Stimulated activated naive CD8-positive, alpha-beta T cell treated with anti-CD3 and anti-CD28 coated beads, Interleukin-15, amount 100 ng/mL, for 72 hours (primary cell): ENCODE results near the gene INAFM2.

Experiments used
- ATAC-seq: fragments of 150-1000 bp; cut with Tn5 transposase; 2 replicates; pipeline ENCODE4 v1.10.0; 2021; ENCODE audit warnings: mild to moderate bottlenecking, moderate library complexity
- DNase-seq, 2 donors: peaks; one replicate each; pipeline ENCODE4 v3.0.0; 2021 to 2022
- H3K27ac Mint-ChIP-seq, 2 donors: one replicate each; pipeline ENCODE4 v1.8.0; 2022; ENCODE audit warnings: mild to moderate bottlenecking in 2 of 2, mixed read lengths in 2 of 2, moderate library complexity in 2 of 2
- H3K27me3 Mint-ChIP-seq: one replicate; pipeline ENCODE4 v1.8.0; 2022; ENCODE audit warnings: mixed read lengths
- H3K4me1 Mint-ChIP-seq: one replicate; pipeline ENCODE4 v1.8.0; 2022; ENCODE audit warnings: mild to moderate bottlenecking, mixed read lengths
- H3K4me3 Mint-ChIP-seq, 2 donors: one replicate each; pipeline ENCODE4 v1.8.0; 2022; ENCODE audit warnings: mild to moderate bottlenecking in 2 of 2, mixed read lengths in 2 of 2, moderate library complexity in 1 of 2
- H3K9me3 Mint-ChIP-seq, 2 donors: one replicate each; pipeline ENCODE4 v1.8.0; 2022; ENCODE audit warnings: mixed read lengths in 2 of 2

The INAFM2 gene

DNA sequence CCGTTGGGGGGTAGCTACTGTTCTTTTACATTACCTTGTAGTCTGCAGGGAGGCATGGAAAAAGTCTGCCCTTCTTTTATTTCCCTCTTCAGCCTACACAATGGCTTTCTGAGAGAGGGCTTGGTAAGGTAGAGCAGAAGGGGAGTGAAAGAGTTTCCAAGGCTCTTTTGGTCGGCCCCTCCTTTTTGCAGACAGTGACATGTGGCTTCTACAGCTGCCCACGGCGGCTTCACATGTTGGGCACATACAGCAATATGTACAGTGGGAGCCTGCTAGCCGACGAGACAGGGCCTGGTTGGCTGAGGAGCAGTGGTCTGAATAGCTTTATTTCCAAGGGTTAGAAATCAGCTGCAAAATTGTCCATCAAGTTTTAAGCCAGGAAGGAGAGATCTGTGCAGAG lies 4.0 kb downstream of the INAFM2 start:
- Mint-ChIP-seq H3K27ac (no peak overlapping the region), H3K27me3 (no peaks in the 10 kb centered on the region), H3K4me3 (no peak overlapping the region), H3K4me1 (peaks cover 27% of the 10 kb centered on the region), H3K9me3 (no peaks in the 10 kb centered on the region)
- no peak for DNase-seq
- no peak for ATAC-seq

GRCh38 chr15:40328176-40328575 lies 4.7 kb downstream of the INAFM2 start:
- H3K4me1 Mint-ChIP-seq: peaks cover 20% of the 10 kb centered on the region
- DNase-seq (no peak), ATAC-seq (no peak)
- no peak overlapping the region for H3K27ac Mint-ChIP-seq
- H3K4me3 Mint-ChIP-seq: no peak overlapping the region
- no peaks in the 10 kb centered on the region for H3K27me3 Mint-ChIP-seq
- H3K9me3 Mint-ChIP-seq: no peaks in the 10 kb centered on the region

DNA sequence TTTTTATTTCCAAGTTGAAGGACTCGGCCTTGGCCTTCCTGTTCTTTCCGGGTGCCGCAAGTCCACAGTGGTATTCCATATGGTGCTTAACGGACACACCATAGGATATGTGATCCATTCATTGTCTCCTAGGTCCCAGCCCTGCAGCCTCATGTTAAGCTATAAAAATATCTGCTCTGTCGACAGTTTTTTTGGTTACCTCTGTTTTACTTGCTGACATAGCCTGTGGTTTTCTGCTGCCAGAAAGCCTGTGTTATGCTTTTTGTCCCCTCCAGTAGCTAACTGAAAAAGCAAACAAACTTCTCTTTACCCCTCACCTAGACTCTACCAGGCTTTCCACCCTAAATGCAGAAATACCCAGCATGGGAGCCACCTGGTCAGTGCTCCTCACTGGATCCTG lies 5.3 kb downstream of the INAFM2 start:
- no peak overlapping the region for H3K4me3 Mint-ChIP-seq
- no peaks in the 10 kb centered on the region for H3K27me3 Mint-ChIP-seq
- no peak overlapping the region for H3K27ac Mint-ChIP-seq
- no peak for ATAC-seq
- H3K4me1 Mint-ChIP-seq: peaks cover 22% of the 10 kb centered on the region
- H3K9me3 Mint-ChIP-seq: no peaks in the 10 kb centered on the region
- DNase-seq: no peak

- no peak for ATAC-seq
- Mint-ChIP-seq H3K4me3 (no peak overlapping the region), H3K9me3 (no peaks in the 10 kb centered on the region), H3K27me3 (no peaks in the 10 kb centered on the region), H3K4me1 (peaks cover 30% of the 10 kb centered on the region), H3K27ac (no peak overlapping the region)
- DNase-seq: no peak
Observed at GRCh38 chr15:40329804-40330203, 6.3 kb downstream of the INAFM2 start.

GRCh38 chr15:40330368-40330836 lies 6.9 kb downstream of the INAFM2 start:
- ATAC-seq: no peak

DNA sequence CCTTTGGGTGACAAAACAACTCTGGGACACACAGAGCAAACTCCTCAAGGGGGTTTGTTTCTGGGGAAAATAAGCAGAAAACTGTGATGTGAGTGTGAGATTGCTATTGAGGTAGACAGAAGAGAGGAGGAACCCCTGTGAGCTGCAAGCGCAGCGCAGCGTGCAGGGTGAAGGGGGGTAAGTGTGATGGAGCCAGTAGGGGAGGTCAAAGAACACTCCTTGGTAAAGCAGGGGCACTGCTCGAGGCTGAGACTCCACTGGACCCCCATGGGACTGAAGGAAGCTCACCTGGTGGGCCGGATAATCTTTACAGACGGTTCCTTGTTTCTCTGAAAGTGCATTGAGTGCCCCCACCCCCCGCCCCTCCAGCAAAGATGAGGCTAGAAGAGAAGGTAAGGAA lies 7.5 kb downstream of the INAFM2 start:
- DNase-seq (no peak), ATAC-seq (no peak)
- Mint-ChIP-seq H3K27me3 (no peaks in the 10 kb centered on the region), H3K27ac (no peak overlapping the region), H3K9me3 (no peaks in the 10 kb centered on the region), H3K4me1 (peaks cover 28% of the 10 kb centered on the region), H3K4me3 (no peak overlapping the region)

More at GRCh38 chr15:40330368-40330836, 6.9 kb downstream of the INAFM2 start:
- peaks cover 30% of the 10 kb centered on the region for H3K4me1 Mint-ChIP-seq
- no peaks in the 10 kb centered on the region for H3K27me3 Mint-ChIP-seq
- DNase-seq: no peak
- H3K27ac Mint-ChIP-seq: no peak overlapping the region
- H3K9me3 Mint-ChIP-seq: no peaks in the 10 kb centered on the region
- H3K4me3 Mint-ChIP-seq: no peak overlapping the region

GRCh38 chr15:40331637-40332036 lies 8.1 kb downstream of the INAFM2 start:
- Mint-ChIP-seq H3K27me3 (no peaks in the 10 kb centered on the region), H3K4me3 (no peak overlapping the region)

DNA sequence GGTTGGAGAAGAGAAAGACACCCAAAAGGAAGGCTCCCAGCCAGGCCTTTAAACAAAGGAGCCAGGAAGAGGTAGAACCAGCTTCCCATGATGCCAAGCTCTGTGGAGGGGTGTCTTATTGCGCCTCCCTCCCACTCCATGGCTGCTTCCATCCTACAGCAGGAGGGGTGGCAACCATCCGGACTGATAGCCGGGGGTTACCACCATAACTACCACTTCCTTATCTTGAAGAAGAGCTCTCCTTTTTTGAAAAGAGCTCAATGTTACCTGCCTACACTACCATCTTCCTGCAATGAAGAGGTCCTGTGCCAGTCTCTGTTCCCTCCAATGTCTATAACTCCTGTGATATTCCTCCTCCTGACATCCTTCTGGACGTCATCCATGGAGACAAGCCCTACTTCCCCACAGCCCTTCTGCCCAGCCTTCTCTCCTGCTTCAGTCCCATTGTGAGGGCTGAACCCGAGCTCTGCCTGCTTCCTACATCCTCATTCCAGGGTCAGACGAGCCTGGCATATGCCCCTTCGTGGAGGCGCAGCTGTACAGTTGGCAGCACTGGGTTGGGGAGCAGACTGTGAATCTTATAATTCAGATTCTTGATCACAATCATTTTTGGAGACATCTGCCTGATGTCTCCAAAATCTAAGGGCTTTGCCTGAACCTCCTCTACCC lies 8.8 kb downstream of the INAFM2 start:
- Mint-ChIP-seq H3K4me3 (no peak overlapping the region), H3K4me1 (peaks cover 34% of the 10 kb centered on the region), H3K27ac (no peak overlapping the region), H3K27me3 (no peaks in the 10 kb centered on the region), H3K9me3 (no peaks in the 10 kb centered on the region)
- ATAC-seq (no peak), DNase-seq (no peak)

More at GRCh38 chr15:40331637-40332036, 8.1 kb downstream of the INAFM2 start:
- DNase-seq (no peak), ATAC-seq (no peak)
- Mint-ChIP-seq H3K4me1 (peaks cover 28% of the 10 kb centered on the region), H3K27ac (no peak overlapping the region), H3K9me3 (no peaks in the 10 kb centered on the region)

DNA sequence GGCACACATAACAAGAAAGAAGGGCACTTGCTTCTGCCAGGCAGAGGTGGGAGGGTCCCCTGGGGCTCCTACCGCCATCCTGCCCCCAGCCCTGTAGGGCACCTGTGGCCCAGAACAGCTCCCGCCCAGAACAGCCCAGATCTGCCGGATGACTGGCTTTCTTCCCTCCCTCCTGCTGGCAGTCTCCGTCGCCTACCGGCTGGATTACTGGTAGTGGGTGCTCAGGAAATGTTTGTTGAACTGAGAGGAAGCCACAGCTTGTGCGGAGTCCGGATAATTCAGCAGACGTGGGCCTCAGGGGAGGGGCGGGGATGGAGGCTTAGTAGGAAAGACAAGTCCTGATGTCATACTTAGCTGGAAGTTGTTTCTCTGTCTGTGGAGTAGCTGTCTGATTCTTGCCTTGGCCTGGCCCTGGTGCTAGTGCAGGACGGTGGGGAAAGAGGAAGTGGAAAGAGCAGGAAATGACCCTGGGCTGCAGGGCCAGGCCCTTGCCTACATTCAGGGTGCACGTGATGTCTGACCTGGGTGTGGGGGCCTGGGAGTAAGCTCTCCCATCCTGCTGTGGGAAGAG lies 10.5 kb downstream of the INAFM2 start:
- Mint-ChIP-seq H3K4me3 (peak overlapping the region; percentile 49 to 52), H3K27me3 (no peaks in the 10 kb centered on the region), H3K27ac (peak overlapping the region; percentile 38 to 55), H3K9me3 (no peaks in the 10 kb centered on the region), H3K4me1 (peaks cover 35% of the 10 kb centered on the region)
- no peak for DNase-seq
- ATAC-seq: peak; percentile 14

GRCh38 chr15:40334541-40334940 lies 11.0 kb downstream of the INAFM2 start:
- no peaks in the 10 kb centered on the region for H3K27me3 Mint-ChIP-seq
- peaks cover 35% of the 10 kb centered on the region for H3K4me1 Mint-ChIP-seq
- DNase-seq (no peak), ATAC-seq (no peak)
- H3K4me3 Mint-ChIP-seq: peak overlapping the region; percentile 35 to 49
- H3K27ac Mint-ChIP-seq: peak overlapping the region in 1 of 2 donors; percentile 38
- no peaks in the 10 kb centered on the region for H3K9me3 Mint-ChIP-seq

DNA sequence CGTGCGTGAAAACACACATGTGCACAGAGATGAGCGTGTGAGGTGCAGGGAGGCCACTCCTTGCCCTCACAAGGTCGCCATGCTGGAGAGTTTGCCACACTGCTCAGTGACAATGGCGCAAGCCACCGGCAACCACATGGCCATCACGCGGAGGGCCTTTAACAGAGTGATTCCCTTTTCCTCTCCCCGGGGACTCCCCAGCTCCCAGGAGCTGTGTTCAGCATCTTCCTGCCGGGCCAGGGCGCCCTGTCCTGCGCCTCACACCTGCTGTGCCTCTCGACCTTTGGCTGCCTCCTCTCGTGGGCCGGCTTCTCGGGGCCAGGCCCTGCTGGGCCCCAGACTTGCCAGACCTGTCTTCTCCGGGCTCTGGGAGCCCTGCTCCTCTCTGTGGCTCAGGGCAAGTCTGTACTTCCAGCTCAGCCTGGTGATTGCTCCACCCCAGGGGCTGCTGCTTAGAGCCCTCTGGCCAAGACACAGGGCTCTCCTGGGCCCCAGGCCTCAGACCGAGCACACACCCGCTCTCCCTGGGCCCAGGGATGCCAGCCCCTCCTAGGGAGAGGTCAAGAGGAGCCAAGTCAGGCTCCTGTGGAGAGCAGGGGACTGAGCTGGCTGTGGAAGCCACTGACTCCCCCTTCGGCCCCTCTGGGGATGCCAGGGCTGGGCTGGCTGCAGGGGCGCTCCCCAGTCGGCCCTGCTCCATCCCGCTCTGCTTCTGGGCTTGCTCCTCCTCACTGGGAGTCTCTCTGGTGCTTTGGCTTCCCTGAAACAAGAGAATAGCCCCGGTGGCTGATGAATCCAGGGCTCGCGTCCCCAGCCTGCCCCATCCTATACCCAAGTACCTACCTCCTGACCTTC lies 11.7 kb downstream of the INAFM2 start:
- DNase-seq (no peak), ATAC-seq (no peak)
- no peak overlapping the region for H3K4me3 Mint-ChIP-seq
- peaks cover 35% of the 10 kb centered on the region for H3K4me1 Mint-ChIP-seq
- H3K9me3 Mint-ChIP-seq: no peaks in the 10 kb centered on the region
- H3K27me3 Mint-ChIP-seq: no peaks in the 10 kb centered on the region
- no peak overlapping the region for H3K27ac Mint-ChIP-seq

DNA sequence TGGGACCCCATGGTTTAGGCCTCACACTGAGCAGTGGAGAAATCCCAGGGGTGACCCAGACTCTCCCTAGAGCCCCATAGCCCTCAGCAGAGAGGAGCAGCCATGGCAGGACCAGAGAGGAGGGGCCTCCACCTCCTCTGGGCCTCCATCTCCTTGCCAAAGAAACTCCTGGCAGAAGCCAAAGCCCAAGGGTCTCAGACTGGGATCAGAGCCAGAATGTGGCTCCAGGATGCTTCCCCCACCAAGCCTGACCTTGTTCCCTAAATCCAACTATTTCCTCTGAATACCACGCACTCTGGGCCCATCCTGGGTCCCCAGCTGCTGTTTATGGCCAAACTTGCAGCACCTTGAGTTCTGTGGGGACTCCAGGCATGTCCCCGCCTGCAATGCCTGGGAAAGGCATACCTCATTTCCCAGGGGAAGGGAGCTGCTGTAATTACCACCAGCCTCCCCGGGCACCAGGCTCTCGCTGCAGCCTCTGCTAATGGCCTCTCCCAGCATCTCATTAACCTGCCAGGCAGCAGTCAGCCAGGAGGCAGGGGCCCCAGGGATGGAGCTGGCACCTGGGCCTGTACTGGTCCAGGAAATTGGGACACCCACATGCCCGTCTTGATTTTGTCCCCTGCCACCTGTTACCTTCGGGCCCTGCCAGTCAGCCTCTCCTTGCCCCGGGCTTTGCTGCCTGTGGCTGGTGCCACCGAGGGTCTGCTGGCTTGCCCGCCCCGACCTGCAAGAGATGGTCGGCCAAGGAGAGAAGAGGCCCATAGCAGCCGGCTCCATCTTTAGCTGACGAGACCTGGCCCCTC lies 12.6 kb downstream of the INAFM2 start:
- Mint-ChIP-seq H3K27ac (no peak overlapping the region), H3K4me3 (no peak overlapping the region), H3K27me3 (no peaks in the 10 kb centered on the region), H3K4me1 (peaks cover 35% of the 10 kb centered on the region), H3K9me3 (no peaks in the 10 kb centered on the region)
- ATAC-seq (no peak), DNase-seq (no peak)

GRCh38 chr15:40336744-40337122 lies 13.2 kb downstream of the INAFM2 start:
- Mint-ChIP-seq H3K27me3 (no peaks in the 10 kb centered on the region), H3K4me1 (peaks cover 35% of the 10 kb centered on the region), H3K4me3 (no peak overlapping the region), H3K9me3 (no peaks in the 10 kb centered on the region), H3K27ac (peak overlapping the region in 1 of 2 donors; percentile 24)
- DNase-seq: no peak
- no peak for ATAC-seq

- no peaks in the 10 kb centered on the region for H3K9me3 Mint-ChIP-seq
- no peak overlapping the region for H3K4me3 Mint-ChIP-seq
- no peak for DNase-seq
- ATAC-seq: no peak
- no peaks in the 10 kb centered on the region for H3K27me3 Mint-ChIP-seq
- peaks cover 35% of the 10 kb centered on the region for H3K4me1 Mint-ChIP-seq
- no peak overlapping the region for H3K27ac Mint-ChIP-seq
Observed at GRCh38 chr15:40337597-40337996, 14.1 kb downstream of the INAFM2 start.

GRCh38 chr15:40338041-40338657 lies 14.7 kb downstream of the INAFM2 start:
- H3K27ac Mint-ChIP-seq: no peak overlapping the region
- H3K4me3 Mint-ChIP-seq: no peak overlapping the region
- H3K27me3 Mint-ChIP-seq: no peaks in the 10 kb centered on the region
- ATAC-seq (peak; percentile 89), DNase-seq (peak; percentile 70 to 78)
- no peaks in the 10 kb centered on the region for H3K9me3 Mint-ChIP-seq
- H3K4me1 Mint-ChIP-seq: peaks cover 35% of the 10 kb centered on the region
